ENCODE results near the gene ASGR2.

The ASGR2 gene

DNA sequence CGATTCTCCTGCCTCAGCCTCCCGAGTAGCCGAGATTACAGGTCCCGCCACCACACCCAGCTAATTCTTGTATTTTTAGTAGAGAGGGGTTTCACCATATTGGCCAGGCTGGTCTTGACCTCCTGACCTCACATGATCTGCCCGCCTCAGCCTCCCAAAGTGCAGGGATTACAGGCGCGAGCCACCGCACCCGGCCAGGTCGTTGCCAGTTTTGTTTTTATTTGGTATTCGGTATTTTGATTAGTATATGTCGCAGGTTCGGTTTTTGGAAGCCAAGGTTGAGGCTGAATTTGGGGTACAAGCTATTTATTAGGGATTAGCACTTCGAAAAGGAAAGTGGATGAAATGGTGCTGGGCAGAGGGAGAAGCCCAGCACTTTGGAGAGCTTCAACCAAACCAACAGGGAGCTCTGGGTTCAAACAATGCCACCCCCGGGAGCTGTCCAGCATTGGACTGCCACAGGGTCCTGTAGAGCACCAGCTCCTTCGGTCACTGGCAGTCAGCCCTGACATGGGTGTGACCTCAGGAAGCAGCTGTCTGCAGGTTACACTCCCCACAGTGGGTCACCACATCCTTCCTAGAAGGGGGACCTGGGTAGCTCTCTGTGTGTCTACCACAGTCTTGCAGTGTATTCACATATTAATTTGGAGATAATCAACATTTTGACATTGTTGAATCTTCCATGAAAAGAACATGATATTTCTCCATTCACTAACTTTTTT, 33.1 kb downstream of the ASGR2 start:
- TF ChIP-seq, protein P1, sequence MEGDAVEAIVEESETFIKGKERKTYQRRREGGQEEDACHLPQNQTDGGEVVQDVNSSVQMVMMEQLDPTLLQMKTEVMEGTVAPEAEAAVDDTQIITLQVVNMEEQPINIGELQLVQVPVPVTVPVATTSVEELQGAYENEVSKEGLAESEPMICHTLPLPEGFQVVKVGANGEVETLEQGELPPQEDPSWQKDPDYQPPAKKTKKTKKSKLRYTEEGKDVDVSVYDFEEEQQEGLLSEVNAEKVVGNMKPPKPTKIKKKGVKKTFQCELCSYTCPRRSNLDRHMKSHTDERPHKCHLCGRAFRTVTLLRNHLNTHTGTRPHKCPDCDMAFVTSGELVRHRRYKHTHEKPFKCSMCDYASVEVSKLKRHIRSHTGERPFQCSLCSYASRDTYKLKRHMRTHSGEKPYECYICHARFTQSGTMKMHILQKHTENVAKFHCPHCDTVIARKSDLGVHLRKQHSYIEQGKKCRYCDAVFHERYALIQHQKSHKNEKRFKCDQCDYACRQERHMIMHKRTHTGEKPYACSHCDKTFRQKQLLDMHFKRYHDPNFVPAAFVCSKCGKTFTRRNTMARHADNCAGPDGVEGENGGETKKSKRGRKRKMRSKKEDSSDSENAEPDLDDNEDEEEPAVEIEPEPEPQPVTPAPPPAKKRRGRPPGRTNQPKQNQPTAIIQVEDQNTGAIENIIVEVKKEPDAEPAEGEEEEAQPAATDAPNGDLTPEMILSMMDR (conservative IDR thresholded peaks at IDR 0.05; ENCODE audit: control insufficient read depth, insufficient read depth, low read depth, low read length) = no peak
- no peak overlapping the region for H3K4me3 ChIP-seq (ENCODE audit: control insufficient read depth, low read depth, low read length)
- DNase-seq (ENCODE audit: low read depth) = no peak

DNA sequence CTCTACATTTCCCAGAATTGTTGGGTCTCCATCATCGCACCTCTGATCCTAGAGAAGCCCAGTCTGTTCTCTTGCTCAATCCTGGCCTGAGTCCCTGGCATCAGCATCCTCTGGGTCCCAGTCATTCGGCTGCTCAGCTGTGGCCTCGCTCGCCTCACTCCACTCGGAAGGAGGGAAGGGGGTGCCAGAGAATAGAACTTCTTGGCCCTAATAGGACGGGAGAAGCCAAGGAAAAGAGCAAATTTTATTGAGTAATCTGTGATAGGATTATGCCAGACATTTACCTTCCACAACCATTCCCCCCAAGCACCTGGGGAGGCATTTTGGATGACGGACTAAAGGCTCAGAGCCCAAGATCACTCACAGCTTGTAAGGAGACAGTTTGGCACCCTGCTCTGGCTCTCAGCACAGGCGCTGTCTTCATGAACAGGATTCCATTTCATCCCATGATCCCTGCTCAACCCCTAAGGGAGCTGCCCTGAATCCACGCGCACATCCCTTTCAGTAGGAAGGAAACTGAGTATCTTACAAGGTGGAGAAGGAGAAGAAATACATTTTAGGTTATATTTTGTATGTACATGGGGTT, 34.1 kb downstream of the ASGR2 start:
- TF ChIP-seq, protein P1 (conservative IDR thresholded peaks at IDR 0.05; ENCODE audit: control insufficient read depth, insufficient read depth, low read depth, low read length) = no peak
- H3K4me3 ChIP-seq (ENCODE audit: control insufficient read depth, low read depth, low read length) = no peak overlapping the region
- no peak for DNase-seq (ENCODE audit: low read depth)

DNA sequence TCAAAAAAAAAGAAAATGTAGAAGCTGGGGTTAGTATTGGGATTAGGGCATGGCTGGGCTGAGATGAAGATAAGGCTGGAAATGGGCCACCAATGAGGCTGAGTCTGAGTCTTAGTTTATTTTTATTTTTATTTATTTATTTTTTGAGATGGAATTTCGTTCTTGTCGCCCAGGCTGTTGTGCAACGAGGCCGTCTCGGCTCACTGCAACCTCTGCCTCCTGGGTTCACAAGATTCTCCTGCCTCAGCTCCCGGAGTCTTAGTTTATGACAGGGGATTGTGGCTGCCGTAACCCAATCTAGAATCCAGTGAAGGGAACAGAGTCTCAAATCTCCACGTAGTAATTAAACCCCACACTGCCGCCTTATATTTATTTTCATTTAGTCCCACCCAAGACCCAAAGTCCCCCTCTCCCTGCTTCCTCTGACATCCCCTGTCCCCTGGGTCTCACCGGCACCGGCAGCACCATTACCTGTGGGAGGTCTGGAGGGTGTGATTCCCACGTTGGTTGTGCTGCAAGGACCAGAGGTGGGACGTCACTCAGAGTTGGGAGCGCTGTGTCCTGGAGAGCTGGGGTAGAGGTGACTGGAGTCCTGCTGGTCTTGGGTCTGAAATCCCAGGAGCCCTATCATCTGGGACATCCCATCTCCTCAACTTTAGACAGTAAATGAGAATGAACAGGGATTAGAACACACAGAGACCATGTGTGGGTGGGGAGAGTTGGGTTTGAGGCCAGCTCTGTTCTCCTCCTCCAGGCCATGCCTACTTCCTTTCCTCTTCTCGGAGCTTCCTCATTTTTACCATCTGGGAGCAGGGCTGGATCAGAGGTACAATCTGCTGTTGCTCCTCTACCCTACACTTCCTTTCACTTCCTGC, 34.8 kb downstream of the ASGR2 start, which contains the start of gene CLEC10A:
TSS of gene CLEC10A (minus strand) at position 671 of the 875 bp plus-strand sequence. CDS start 1,439 bp downstream, outside the sequence.
- TF ChIP-seq, protein P1 (conservative IDR thresholded peaks at IDR 0.05; ENCODE audit: control insufficient read depth, insufficient read depth, low read depth, low read length) = no peak
- no peak within 1 kb of the TSS for H3K4me3 ChIP-seq (ENCODE audit: control insufficient read depth, low read depth, low read length)
- DNase-seq (ENCODE audit: low read depth) = no peak

DNA sequence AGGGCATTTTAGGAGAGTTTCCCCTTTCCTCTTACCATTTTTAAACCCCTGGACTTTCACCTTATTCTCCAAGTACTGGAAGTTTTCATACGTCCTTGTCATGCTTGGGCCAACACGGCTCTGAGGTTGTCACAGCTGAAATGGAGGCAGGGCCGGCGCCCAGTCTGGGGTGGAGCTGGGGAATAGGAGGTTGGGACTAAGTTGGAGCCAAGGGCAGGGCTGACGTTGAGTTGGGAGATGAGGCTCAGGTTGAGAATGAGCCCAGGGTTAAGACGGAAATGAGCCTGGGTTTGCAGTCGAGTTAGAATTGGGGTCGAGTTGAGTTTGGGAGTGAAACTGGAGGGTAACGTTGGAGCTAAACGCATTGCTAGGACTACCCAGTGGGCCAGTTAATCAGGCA, 35.9 kb downstream of the ASGR2 start:
- TF ChIP-seq, protein P1 (conservative IDR thresholded peaks at IDR 0.05; ENCODE audit: control insufficient read depth, insufficient read depth, low read depth, low read length) = no peak
- H3K4me3 ChIP-seq (ENCODE audit: control insufficient read depth, low read depth, low read length) = no peak overlapping the region

DNA sequence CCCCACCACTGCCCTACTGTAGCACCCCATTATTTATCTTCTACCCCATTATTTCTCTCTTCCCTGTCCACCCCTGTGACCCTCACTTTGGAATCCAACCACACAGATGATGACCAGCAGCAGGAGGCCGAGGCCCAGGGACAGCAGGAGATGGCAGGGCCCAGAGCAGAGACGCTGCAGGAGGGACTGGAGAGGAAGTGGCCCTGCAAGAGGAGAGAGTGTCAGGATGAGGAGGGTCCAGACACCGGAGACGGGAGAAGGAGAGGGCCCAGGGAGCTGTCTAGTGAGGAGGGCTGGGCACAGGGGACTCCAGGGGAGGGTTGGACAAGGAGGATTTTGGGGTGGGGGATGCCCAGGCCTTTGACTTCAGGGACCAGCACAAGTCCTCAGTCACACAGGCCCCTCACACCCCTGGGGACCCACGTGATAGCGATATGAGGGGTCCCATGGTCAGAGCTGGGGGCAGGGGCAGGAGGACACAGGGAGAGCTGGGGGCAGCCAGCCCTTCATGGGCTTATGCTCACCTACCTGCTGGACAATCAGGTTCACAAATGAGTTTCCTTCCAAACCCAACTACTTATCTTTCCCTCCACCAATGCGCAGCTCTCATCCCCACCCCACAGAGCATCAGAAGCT, 36.6 kb downstream of the ASGR2 start:
- H3K4me3 ChIP-seq (ENCODE audit: control insufficient read depth, low read depth, low read length) = no peak overlapping the region
- DNase-seq (ENCODE audit: low read depth) = no peak
- TF ChIP-seq, protein P1 (conservative IDR thresholded peaks at IDR 0.05; ENCODE audit: control insufficient read depth, insufficient read depth, low read depth, low read length) = no peak

More for the DNA sequence above, 35.9 kb downstream of the ASGR2 start:
- DNase-seq (ENCODE audit: low read depth) = no peak

DNA sequence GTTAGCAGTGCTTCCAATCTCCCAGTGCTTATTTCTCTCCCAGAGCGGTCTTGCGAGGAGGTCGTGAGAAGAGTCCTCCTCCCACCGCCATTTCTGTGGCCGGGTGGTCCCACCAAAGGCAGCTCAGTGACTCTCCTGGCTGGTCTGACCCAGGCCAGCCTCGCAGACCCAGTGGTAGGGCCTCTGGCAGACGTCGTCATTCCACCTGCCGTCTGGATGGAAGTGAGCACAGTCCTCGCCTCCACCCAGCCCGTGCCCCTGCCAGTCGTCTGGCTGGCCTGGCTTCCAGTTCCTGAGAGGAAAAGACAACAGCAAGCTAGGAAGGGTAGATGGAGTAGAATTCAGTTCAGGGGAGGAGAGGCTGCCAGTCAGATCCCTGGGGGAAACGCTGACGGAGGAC, 39.7 kb downstream of the ASGR2 start:
- no peak for DNase-seq (ENCODE audit: low read depth)
- H3K4me3 ChIP-seq (ENCODE audit: control insufficient read depth, low read depth, low read length) = no peak overlapping the region
- TF ChIP-seq, protein P1 (conservative IDR thresholded peaks at IDR 0.05; ENCODE audit: control insufficient read depth, insufficient read depth, low read depth, low read length) = no peak

All from fibroblast of mammary gland (primary cell).